GM12892 (cell line): ENCODE results near the gene ADAMTSL2.

Experiments used
- POLR2A ChIP-seq: IDR thresholded peaks from 2 replicates; pipeline ENCODE4 v1.6.1; 2011; ENCODE audit warnings: low read depth, low read length, control low read depth
- POLR2AphosphoS5 ChIP-seq: IDR thresholded peaks from 2 replicates; pipeline ENCODE4 v1.6.1; 2011; ENCODE audit warnings: low read depth, low read length, control low read depth

DNA sequence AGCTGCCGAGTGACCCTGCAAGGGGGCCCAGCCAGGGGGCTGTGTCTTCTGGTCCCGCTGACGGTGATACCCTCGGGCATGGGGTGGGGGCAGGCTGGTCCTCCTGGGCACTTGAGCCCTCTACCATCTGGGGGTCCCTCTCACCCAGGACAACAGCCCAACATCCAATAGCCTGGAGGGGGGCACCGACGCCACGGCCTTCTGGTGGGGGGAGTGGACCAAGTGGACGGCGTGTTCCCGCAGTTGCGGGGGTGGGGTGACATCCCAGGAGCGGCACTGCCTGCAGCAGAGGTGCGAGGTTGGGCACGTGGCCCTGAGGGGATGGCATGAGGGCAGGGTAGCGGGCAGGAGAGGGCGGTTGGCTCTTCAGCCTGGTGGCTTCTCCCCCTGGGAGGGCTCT lies 2.8 kb downstream of the ADAMTSL2 start:
- TF ChIP-seq POLR2A (no peak), POLR2AphosphoS5 (no peak)
